Stomach (tissue), 4 donors: ENCODE results near the gene TTC29.

ENCODE experiments used
- EP300 ChIP-seq: sonication (generic); formaldehyde crosslinking; IDR thresholded peaks from one replicate; pipeline ENCODE4 v1.6.1; 2017; ENCODE audit warnings: antibody characterized with exemption
- POLR2AphosphoS5 ChIP-seq, 3 donors: sonication (generic); formaldehyde crosslinking; IDR thresholded peaks; one replicate each; pipeline ENCODE4 v1.6.1; 2016; ENCODE audit warnings: antibody characterized with exemption in 3 of 3
- TF ChIP-seq, protein P1 (sequence below), 7 experiments: fragments of 450-650 bp in 4 of 7; fragments of 200-600 bp in 3 of 7; sonication (generic) in 3 of 7; IDR thresholded peaks; one replicate each; pipeline ENCODE4 v1.5.1; 2016 to 2019; ENCODE audit warnings: antibody characterized with exemption in 7 of 7, control low read depth in 2 of 7, mild to moderate bottlenecking in 1 of 7

DNA sequence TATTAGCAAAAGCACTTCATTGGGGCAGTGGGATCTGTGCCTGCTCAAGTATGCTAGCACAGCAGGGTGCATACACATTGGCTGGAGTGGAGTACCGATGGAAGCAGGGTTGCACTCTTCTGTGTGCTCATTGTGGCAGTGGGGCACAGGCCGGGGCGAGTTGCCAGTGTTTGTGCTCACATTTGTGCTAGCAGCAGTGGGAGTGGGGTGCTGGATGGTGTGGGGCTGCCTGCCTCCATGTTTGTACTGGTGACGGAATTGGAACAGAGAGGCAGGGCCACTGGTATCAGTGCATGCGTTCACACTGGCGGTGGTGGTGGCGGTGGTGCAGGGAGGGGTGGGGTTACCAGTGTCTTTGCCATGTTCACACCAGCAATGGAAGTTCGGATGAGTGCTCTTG lies 169.0 kb downstream of the TTC29 start:
- TF ChIP-seq, protein P1, sequence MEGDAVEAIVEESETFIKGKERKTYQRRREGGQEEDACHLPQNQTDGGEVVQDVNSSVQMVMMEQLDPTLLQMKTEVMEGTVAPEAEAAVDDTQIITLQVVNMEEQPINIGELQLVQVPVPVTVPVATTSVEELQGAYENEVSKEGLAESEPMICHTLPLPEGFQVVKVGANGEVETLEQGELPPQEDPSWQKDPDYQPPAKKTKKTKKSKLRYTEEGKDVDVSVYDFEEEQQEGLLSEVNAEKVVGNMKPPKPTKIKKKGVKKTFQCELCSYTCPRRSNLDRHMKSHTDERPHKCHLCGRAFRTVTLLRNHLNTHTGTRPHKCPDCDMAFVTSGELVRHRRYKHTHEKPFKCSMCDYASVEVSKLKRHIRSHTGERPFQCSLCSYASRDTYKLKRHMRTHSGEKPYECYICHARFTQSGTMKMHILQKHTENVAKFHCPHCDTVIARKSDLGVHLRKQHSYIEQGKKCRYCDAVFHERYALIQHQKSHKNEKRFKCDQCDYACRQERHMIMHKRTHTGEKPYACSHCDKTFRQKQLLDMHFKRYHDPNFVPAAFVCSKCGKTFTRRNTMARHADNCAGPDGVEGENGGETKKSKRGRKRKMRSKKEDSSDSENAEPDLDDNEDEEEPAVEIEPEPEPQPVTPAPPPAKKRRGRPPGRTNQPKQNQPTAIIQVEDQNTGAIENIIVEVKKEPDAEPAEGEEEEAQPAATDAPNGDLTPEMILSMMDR (IDR thresholded peaks at IDR 0.05): no peak
- TF ChIP-seq POLR2AphosphoS5 (IDR thresholded peaks at IDR 0.05): no peak
- TF ChIP-seq EP300: no peak
